Kasumi-1 (cell line): Measurements from ENCODE around the gene UBASH3A.

ENCODE experiments used
- DNase-seq, 2 experiments: peaks; one replicate each; lab custom pipeline; 2025; lab: John Stamatoyannopoulos, UW

UBASH3A gene

GRCh38 chr21:42491328-42491727 is 87.6 kb downstream of the UBASH3A start:
- DNase-seq, result no peak

GRCh38 chr21:42492201-42492600 is 88.5 kb downstream of the UBASH3A start:
- DNase-seq, result no peak

GRCh38 chr21:42493109-42494060 is 89.7 kb downstream of the UBASH3A start:
- DNase-seq, result no peak

- DNase-seq, result no peak
Measured at GRCh38 chr21:42495027-42495426, 91.3 kb downstream of the UBASH3A start.

- DNase-seq, result no peak
Measured at GRCh38 chr21:42495765-42496119, 92.0 kb downstream of the UBASH3A start.

- peak; percentile 97 for DNase-seq
Measured at GRCh38 chr21:42496120-42496838, 92.6 kb downstream of the UBASH3A start, which contains the start of gene RSPH1. Gene RSPH1, minus strand, starts transcription at chr21:42496224. Its CDS starts 38 bp downstream, at chr21:42496186.

- DNase-seq, result no peak
Measured at GRCh38 chr21:42496839-42497202, 93.1 kb downstream of the UBASH3A start.
